K562 (cell line): ENCODE measurements around the gene DTD1. TPM values are rescaled to one million over a fixed set of nuclear protein-coding genes. Genes with fewer than 3 reads are reported as not detected.
A peak's percentile ranks its signal among the peaks of the same experiment; 100 is the strongest.

Experiments used
- AFF4 ChIP-seq: sonication (generic); formaldehyde crosslinking; IDR thresholded peaks from 2 replicates; pipeline ENCODE4 v1.8.0; 2023; ENCODE audit warnings: mild to moderate bottlenecking, missing genetic modification reagents
- BHLHE40 ChIP-seq: IDR thresholded peaks from 2 replicates; pipeline ENCODE4 v1.6.1; 2011; ENCODE audit warnings: low read length, improper control_type of control experiment
- CBFB ChIP-seq: sonication (generic); formaldehyde crosslinking; IDR thresholded peaks from 2 replicates; pipeline ENCODE4 v1.4.0; 2020; ENCODE audit warnings: mild to moderate bottlenecking, missing genetic modification reagents
- CREB1 ChIP-seq, 2 experiments: sonication (generic) in 1 of 2; formaldehyde crosslinking in 1 of 2; IDR thresholded peaks; 2 replicates each; pipeline versions ENCODE4 v1.6.1 to v1.8.0; 2012 to 2022; ENCODE audit warnings: inconsistent platforms in 1 of 2, mild to moderate bottlenecking in 1 of 2, missing genetic modification reagents in 1 of 2, moderate library complexity in 1 of 2
- EP400 ChIP-seq: fragments of 450-650 bp; IDR thresholded peaks from 2 replicates; pipeline ENCODE4 v1.6.1; 2017; ENCODE audit warnings: antibody characterized with exemption, mild to moderate bottlenecking, moderate library complexity
- FOXK2 ChIP-seq, 2 experiments: fragments of 450-650 bp; IDR thresholded peaks in 1 of 2; conservative IDR thresholded peaks in 1 of 2; 2 replicates each; pipeline ENCODE4 v1.6.1; 2016; ENCODE audit warnings: low read depth in 2 of 2, mild to moderate bottlenecking in 1 of 2
- GTF2A2 ChIP-seq: IDR thresholded peaks from 2 replicates; pipeline ENCODE4 v1.6.1; 2016; ENCODE audit warnings: mild to moderate bottlenecking, missing genetic modification characterization, missing compliant biosample characterization
- JUN ChIP-seq, 2 experiments: sonication (generic) in 1 of 2; formaldehyde crosslinking in 1 of 2; IDR thresholded peaks; 2 replicates each; pipeline versions ENCODE4 v1.6.1 to v1.8.0; 2012 to 2022; ENCODE audit warnings: borderline replicate concordance in 2 of 2, mild to moderate bottlenecking in 2 of 2, improper control_type of control experiment in 1 of 2, low read depth in 1 of 2, low read length in 1 of 2, missing genetic modification reagents in 1 of 2
- LCOR ChIP-seq: sonication (generic); formaldehyde crosslinking; IDR thresholded peaks from 2 replicates; pipeline ENCODE4 v1.8.0; 2022; ENCODE audit warnings: mild to moderate bottlenecking, missing genetic modification reagents
- POLR2B ChIP-seq: fragments of 450-650 bp; IDR thresholded peaks from 2 replicates; pipeline ENCODE4 v1.6.1; 2018; ENCODE audit warnings: low read depth; ENCODE audit not compliant: partially characterized antibody
- SPI1 ChIP-seq: IDR thresholded peaks from 2 replicates; pipeline ENCODE4 v1.6.1; 2011; ENCODE audit warnings: low read depth, low read length, control low read depth, borderline replicate concordance
- TGIF2 ChIP-seq: sonication (generic); formaldehyde crosslinking; IDR thresholded peaks from 2 replicates; pipeline ENCODE4 v1.8.1; 2022; ENCODE audit warnings: mild to moderate bottlenecking, missing genetic modification reagents, moderate library complexity
- TOE1 ChIP-seq, 2 experiments: fragments of 450-650 bp in 1 of 2; sonication (generic) in 1 of 2; formaldehyde crosslinking in 1 of 2; IDR thresholded peaks; 2 replicates each; pipeline versions ENCODE4 v1.7.1 to v1.8.0; 2016 to 2022; ENCODE audit warnings: borderline replicate concordance in 2 of 2, mild to moderate bottlenecking in 2 of 2, antibody characterized with exemption in 1 of 2, inconsistent platforms in 1 of 2, low read depth in 1 of 2, missing genetic modification reagents in 1 of 2, moderate library complexity in 1 of 2
- ZNF165 ChIP-seq: fragments of 250-450 bp; sonication (Bioruptor Pico); IDR thresholded peaks from 2 replicates; pipeline ENCODE4 v1.4.0; 2020; ENCODE audit warnings: borderline replicate concordance
- ZNF217 ChIP-seq: sonication (generic); formaldehyde crosslinking; IDR thresholded peaks from 2 replicates; pipeline ENCODE4 v1.8.0; 2022; ENCODE audit warnings: mild to moderate bottlenecking, missing genetic modification reagents
- ZZZ3 ChIP-seq: fragments of 450-650 bp; IDR thresholded peaks from 2 replicates; pipeline ENCODE4 v1.6.1; 2016; ENCODE audit warnings: antibody characterized with exemption, mild to moderate bottlenecking, moderate library complexity
- polyA plus RNA-seq, 8 experiments: library from polyadenylated mRNA; depleted of rRNA in 4 of 8; stranded (reverse) in 5 of 8; unstranded in 3 of 8; fragments of >200 nt; fragmentation: Nextera tagmentation in 2 of 8; fragmentation: Illumina TruSeq in 1 of 8; extraction: Ambion mirVana in 2 of 8; extraction: Trizol in 1 of 8; gene quantifications; 2 replicates each; pipeline versions ENCODE4 v1.2.1 to v1.2.3, GENCODE V29; 2011 to 2014; ENCODE audit warnings: inconsistent platforms in 1 of 8, missing spikeins in 1 of 8
- total RNA-seq, 7 experiments: library from RNA; depleted of rRNA in 6 of 7; stranded (reverse); fragments of >200 nt in 6 of 7; fragmentation: Illumina TruSeq in 2 of 7; extraction: Trizol in 2 of 7; gene quantifications; 2 replicates each; pipeline versions ENCODE4 v1.2.1 to v1.2.3, GENCODE V29; 2011 to 2021; ENCODE audit warnings: low replicate concordance in 1 of 7
- TF ChIP-seq, protein P1 (sequence below): conservative IDR thresholded peaks from 2 replicates; pipeline ENCODE4 v1.6.1; 2011; ENCODE audit warnings: low read depth, mild to moderate bottlenecking, low read length; ENCODE audit not compliant: control insufficient read depth
- TF ChIP-seq, protein P2 (sequence below): fragments of 250-450 bp; sonication (Bioruptor Pico); IDR thresholded peaks from 2 replicates; pipeline ENCODE4 v1.9.0; 2021; ENCODE audit warnings: mild to moderate bottlenecking
- TF ChIP-seq, protein P3 (sequence below): IDR thresholded peaks from 2 replicates; pipeline ENCODE4 v1.6.1; 2016; ENCODE audit warnings: missing genetic modification characterization, missing compliant biosample characterization

DTD1 gene
- total and polyA plus RNA-seq, 9 of the 15 experiments (the other 6 are each of a cell fraction or from before 2014, with no cell fraction given): 5.7 to 28.6 (median 26.8) TPM

GRCh38 chr20:18793625-18794427 lies 206.0 kb downstream of the DTD1 start (continued):
- TF ChIP-seq, protein P1, sequence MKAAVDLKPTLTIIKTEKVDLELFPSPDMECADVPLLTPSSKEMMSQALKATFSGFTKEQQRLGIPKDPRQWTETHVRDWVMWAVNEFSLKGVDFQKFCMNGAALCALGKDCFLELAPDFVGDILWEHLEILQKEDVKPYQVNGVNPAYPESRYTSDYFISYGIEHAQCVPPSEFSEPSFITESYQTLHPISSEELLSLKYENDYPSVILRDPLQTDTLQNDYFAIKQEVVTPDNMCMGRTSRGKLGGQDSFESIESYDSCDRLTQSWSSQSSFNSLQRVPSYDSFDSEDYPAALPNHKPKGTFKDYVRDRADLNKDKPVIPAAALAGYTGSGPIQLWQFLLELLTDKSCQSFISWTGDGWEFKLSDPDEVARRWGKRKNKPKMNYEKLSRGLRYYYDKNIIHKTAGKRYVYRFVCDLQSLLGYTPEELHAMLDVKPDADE: peak; percentile 68; the same call in 1 of the 2 replicates
- no peak for TF ChIP-seq LCOR (CRISPR knock-in tag)
- peak; percentile 49 for TF ChIP-seq POLR2B
- TF ChIP-seq GTF2A2 (tag): no peak
- no peak for TF ChIP-seq ZNF217
- TF ChIP-seq CBFB (CRISPR knock-in tag): no peak
- TF ChIP-seq CREB1 (IDR thresholded peaks at IDR 0.05): peak; percentile 83
- TF ChIP-seq CREB1 (CRISPR knock-in tag; IDR thresholded peaks at IDR 0.05): peak; percentile 89
- no peak for TF ChIP-seq ZZZ3
- TF ChIP-seq, protein P2, sequence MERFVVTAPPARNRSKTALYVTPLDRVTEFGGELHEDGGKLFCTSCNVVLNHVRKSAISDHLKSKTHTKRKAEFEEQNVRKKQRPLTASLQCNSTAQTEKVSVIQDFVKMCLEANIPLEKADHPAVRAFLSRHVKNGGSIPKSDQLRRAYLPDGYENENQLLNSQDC: no peak
- TF ChIP-seq BHLHE40: peak; percentile 64
- TF ChIP-seq, protein P3, sequence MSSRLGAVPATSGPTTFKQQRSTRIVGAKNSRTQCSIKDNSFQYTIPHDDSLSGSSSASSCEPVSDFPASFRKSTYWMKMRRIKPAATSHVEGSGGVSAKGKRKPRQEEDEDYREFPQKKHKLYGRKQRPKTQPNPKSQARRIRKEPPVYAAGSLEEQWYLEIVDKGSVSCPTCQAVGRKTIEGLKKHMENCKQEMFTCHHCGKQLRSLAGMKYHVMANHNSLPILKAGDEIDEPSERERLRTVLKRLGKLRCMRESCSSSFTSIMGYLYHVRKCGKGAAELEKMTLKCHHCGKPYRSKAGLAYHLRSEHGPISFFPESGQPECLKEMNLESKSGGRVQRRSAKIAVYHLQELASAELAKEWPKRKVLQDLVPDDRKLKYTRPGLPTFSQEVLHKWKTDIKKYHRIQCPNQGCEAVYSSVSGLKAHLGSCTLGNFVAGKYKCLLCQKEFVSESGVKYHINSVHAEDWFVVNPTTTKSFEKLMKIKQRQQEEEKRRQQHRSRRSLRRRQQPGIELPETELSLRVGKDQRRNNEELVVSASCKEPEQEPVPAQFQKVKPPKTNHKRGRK (tag): no peak
- TF ChIP-seq EP400: no peak
- TF ChIP-seq TOE1 (IDR thresholded peaks at IDR 0.05; ENCODE audit: borderline replicate concordance): peak; percentile 92
- no peak for TF ChIP-seq TOE1 (CRISPR knock-in tag; IDR thresholded peaks at IDR 0.05; ENCODE audit: borderline replicate concordance, low read depth)
- no peak for TF ChIP-seq TGIF2
- 0 out of 2 replicates have a peak, but pooled peaks have one; percentile 36 for TF ChIP-seq JUN (IDR thresholded peaks at IDR 0.05; ENCODE audit: borderline replicate concordance, low read depth, low read length)
- no peak for TF ChIP-seq JUN (CRISPR knock-in tag; IDR thresholded peaks at IDR 0.05; ENCODE audit: borderline replicate concordance)
- TF ChIP-seq AFF4: no peak
- TF ChIP-seq FOXK2 (conservative IDR thresholded peaks at IDR 0.05 in 1 of 2, IDR thresholded peaks at IDR 0.05 in 1 of 2; ENCODE audit: low read depth in 2 of 2): peak; percentile 67 to 78
- TF ChIP-seq SPI1: no peak
- TF ChIP-seq ZNF165: no peak
- TF ChIP-seq, all 486 proteins: peak for 58
